ENCODE results near the gene MMP14.
"Not testable (repeated sequence)": the region's sequence is repeated elsewhere in the genome, so short reads cannot be mapped to it uniquely, and the experiment has no call there.

The MMP14 gene

DNA sequence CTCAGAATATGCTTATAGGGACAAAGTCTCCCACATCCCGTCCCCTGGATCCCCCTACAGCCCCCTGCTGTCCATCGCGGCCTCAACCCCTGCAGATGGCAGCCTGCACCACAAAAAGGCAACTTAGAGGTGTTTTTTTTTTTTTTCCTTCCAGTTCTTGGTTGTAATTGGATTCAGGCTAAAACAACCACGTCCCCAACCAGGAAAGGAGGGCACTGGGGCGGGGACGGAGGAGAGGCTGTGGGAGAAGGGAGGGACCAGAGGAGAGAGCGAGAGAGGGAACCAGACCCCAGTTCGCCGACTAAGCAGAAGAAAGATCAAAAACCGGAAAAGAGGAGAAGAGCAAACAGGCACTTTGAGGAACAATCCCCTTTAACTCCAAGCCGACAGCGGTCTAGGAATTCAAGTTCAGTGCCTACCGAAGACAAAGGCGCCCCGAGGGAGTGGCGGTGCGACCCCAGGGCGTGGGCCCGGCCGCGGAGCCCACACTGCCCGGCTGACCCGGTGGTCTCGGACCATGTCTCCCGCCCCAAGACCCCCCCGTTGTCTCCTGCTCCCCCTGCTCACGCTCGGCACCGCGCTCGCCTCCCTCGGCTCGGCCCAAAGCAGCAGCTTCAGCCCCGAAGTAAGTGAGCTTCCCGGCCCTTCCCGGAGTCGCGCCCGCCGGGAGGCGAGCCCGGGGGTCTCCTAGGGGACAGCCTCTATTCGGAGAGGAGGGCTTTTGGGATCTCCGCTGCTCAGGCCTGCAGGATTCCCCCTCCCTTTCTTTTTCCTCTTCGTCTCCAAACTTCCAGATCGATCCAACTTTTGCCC lies at the start of gene MMP14:
MMP14 (plus strand) TSS at position 285 of the 813 bp plus-strand sequence; CDS start at position 518, 233 bp downstream.
- DNase-seq (ENCODE audit: low spot score), result peak; percentile 94

DNA sequence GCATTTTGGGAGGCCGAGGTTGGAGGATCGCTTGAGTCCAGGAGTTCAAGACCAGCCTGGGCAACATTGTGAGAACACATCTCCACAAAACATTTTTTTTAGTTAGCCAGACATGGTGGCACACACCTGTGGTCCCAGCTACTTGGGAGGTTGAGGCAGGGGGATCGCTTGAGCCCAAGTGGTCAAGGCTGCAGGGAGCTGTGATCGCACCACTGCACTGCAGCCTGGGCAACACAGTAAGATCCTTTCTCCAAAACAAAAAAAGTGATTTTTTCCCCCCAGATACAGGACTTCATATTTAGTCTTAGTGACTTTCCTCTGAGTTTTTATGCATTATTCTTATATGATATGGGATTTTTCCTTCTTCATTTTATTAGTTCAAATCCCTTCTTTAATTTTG lies 49.7 kb upstream of the MMP14 start:
- no peak for DNase-seq (ENCODE audit: low spot score)

- DNase-seq (ENCODE audit: low spot score), result peak; percentile 73
These were observed 45.1 kb upstream of the MMP14 start for GRCh38 chr14:22791301-22791700.

DNA sequence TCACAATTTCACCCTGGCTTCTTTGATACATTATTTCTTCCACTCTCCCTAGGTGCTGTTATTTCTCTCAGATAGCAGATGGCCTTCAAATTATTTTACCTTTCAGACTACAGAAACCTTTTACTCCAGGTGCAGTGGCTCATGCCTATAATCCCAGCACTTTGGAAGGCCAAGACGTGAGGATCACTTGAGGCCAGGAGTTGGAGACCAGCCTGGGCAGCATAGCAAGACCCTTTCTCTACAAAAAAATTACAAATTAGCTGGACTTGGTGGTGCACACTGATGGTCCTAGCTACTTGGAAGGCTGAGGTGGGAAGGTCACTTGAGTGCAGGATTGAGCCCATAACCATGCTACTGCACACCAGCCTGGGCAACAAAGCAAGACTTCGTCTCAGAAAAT lies 44.2 kb upstream of the MMP14 start:
- DNase-seq (ENCODE audit: low spot score), result no peak

DNA sequence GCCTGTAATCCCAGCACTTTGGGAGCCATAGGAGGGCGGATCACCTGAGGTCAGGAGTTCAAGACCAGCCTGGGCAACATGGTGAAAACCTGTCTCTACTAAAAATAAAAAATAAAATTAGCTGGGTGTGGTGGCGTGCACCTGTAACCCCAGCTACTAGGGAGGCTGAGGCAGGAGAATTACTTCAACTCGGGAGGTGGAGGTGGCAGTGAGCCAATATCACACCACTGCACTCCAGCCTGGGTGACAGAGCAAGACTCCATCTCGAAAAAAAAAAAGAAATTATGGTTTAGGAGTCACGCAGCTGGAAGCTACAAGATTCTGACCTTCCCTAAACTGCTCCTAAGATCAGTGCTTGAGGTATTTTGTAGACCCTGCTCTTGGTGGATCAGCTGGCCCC lies 42.8 kb upstream of the MMP14 start:
- DNase-seq (ENCODE audit: low spot score), result not testable (repeated sequence)

DNA sequence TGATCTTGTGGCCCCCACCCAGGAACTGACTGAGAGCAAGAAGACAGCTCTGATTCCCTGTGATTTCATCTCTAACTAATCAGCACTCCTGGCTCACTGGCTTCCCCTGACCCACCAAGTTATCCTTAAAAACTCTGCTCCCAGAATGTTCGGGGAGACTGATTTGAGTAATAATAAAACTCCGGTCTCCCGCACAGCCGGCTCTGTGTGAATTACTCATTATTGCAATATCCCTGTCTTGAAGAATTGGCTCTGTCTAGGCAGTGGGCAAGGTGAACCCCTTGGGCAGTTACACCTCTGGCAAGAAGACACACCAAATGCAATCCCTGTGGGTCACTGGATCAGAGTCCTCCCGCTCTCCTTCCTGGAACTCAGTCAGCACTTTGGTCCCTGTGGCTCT lies 42.4 kb upstream of the MMP14 start:
- no peak for DNase-seq (ENCODE audit: low spot score)

- no peak for DNase-seq (ENCODE audit: low spot score)
These were observed 41.8 kb upstream of the MMP14 start for GRCh38 chr14:22794551-22794951.

DNA sequence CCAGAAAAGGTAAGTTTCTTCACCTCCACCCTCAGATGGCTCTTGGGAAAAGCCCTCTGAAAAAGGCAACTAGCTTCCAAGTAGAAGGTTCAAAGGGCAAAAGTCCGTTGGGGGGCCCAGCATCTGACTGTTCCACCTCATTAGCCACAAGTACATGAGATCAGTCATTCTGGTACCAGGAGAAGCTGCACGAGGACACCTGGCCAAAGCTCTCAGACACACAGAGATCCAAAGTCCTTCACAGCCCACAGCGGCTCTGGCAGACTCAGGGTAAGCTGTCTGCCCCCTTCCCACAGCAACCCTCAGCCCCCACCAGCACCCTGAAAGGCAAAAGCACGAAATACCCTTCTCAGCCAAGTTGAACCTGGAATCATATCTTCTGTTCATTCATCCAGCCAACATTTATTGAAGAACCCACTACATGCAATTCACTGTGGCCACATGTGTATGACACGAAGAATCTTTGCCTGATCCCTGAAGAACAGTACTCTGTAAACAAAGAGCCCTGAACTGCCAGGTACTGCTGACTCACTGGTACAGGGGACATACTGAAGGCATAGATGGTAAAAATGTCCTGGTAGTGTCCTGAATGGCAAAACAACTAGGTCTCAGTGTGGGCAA lies 40.2 kb upstream of the MMP14 start:
- no peak for DNase-seq (ENCODE audit: low spot score)

- DNase-seq (ENCODE audit: low spot score), result no peak
These were observed 39.1 kb upstream of the MMP14 start for GRCh38 chr14:22797017-22797917.

DNA sequence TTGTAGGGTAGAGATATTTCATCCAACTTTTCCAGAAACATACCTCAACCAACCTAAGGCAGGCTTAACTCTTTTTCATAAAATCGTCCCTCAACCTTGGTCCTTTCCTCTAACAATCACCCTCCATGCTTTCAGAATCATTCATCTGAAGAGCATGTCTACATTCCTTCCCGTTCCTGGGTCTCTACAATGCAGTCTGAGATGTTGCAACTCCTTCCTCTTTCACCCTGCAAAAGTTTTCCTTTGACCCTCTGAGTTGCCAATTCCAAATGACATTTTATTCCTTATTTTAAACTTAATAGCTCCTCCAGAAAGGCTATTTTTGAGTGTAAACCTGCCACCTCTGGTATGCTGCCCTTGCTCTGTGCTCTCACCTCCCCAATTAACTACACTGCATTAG lies 37.9 kb upstream of the MMP14 start:
- no peak for DNase-seq (ENCODE audit: low spot score)

DNA sequence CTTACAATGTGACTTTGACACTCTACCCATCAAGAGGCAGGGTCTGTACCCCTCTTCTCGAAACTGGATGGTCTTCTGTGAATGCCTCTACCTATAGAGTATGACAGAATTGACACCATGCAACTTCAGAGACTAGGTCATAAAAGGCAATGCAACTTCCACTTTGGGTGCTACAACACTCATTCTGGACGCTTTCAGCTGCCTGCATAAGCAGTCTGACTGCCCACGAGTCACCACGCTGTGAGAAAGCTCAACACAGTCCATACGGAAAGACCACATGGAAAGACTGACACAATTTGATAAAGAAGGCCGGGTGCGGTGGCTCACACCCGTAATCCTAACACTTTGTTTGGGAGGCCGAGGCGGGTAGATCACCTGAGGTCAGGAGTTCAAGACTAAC lies 36.0 kb upstream of the MMP14 start:
- no peak for DNase-seq (ENCODE audit: low spot score)

DNA sequence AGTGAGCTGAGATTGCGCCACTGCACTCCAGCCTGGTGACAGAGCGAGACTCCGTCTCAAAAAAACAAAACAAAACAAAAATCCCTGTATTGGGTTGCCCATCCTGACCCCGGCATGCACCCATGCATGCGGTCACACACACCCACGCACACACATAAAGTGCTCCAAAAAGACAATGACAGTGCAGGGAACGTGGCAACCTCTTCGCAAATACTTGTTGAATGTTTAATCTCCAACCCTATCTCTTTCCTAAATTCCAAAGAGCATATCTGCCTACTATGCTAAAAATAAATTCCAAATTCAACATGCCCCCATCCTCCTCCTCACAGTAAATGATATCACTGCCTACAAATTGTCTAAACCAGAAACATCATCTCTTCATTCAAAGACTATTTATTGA lies 34.7 kb upstream of the MMP14 start:
- DNase-seq (ENCODE audit: low spot score), result no peak

DNA sequence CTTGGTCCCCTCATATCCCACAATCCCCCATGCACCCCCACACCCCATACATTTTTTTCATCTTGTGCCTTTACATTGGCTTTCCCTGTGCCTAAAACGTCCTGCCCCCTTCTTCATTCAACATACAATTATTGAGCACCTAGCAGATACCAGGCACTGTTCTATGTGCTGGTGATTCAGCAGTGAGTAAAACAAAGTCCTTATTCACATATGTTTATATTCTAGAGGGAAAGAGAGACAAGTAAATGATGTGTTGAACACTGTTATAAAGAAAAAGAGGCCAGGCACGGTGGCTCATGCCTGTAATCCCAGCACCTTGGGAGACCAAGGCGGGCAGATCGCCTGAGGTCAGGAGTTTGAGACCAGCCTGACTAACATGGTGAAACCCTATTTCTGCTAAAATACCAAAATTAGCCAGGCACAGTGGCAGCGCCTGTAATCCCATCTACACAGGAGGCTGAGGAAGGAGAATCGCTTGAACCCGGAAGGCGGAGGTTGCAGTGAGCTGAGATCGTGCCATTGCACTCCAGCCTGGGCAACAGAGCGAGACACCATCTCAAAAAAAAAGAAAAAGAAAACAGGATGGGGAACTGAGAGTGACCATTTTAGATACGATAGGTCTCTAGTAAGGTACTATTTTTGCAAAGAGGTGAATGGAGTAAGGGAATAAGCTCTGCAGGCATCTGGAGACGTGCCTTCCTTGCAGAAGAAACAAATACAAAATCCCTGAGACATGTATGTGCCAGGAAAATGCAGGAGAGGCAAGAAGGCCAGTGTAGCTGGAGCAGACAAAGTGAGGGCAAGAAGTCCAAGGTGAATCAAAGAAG lies 33.3 kb upstream of the MMP14 start:
- no peak for DNase-seq (ENCODE audit: low spot score)

DNA sequence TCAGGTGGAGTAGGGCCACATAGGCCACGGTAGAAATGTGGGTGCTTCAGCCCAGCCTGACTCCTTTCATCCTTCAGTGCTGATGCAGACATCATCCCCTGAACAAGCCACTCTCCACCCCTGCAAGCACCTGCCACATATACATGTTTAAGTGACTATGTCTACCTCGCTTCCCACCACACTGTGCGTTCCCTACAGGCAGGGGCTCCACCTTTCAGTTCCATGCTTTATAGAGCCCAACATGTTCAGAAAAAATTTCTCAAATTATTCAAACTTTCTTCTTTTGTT lies 32.8 kb upstream of the MMP14 start:
- no peak for DNase-seq (ENCODE audit: low spot score)

DNA sequence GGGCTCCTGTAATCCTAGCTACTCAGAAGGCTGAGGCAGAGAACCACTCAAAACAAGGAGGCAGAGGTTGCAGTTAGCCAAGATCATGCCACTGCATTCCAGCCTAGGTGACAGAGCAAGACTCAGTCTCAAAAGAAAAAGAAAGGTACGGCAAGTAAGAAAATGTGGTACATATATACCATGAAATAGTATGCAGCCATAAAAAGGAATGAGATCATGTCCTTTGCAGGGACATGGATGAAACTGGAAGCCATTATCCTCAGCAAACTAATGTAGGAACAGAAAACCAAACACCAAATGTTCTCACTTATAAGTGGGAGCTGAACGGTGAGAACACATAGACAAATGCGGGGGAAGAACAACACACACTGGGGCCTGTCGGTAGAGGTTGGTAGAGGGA lies 31.1 kb upstream of the MMP14 start:
- not testable (repeated sequence) for DNase-seq (ENCODE audit: low spot score)

DNA sequence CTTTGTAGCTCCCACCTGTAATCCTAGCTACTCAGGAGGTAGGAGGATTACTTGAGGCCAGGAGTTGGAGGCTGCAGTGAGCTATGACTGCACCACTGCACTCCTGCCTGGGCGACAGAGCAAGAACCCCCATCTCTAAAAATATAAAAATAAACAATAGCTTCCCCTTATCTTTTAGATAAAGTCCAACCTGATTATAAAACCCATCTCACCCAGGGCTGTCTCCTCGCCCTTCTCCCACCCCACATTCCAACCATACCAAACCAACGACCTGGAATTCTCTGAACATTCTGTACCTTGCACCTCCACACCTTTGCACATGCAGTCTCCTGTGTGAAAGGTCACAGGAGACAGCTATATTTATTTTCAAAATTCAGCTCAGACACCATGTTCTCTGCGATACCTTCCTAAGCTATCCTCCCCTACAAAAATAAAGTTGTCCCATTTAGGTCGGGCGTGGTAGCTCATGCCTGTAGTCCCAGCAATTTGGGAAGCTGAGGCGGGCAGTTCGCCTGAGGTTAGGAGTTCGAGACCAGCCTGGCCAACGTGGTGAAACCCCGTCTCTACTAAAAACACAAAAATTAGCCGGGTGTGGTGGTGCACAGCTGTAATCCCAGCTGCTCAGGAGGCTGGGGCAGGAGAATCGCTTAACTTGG lies 28.8 kb upstream of the MMP14 start:
- no peak for DNase-seq (ENCODE audit: low spot score)

DNA sequence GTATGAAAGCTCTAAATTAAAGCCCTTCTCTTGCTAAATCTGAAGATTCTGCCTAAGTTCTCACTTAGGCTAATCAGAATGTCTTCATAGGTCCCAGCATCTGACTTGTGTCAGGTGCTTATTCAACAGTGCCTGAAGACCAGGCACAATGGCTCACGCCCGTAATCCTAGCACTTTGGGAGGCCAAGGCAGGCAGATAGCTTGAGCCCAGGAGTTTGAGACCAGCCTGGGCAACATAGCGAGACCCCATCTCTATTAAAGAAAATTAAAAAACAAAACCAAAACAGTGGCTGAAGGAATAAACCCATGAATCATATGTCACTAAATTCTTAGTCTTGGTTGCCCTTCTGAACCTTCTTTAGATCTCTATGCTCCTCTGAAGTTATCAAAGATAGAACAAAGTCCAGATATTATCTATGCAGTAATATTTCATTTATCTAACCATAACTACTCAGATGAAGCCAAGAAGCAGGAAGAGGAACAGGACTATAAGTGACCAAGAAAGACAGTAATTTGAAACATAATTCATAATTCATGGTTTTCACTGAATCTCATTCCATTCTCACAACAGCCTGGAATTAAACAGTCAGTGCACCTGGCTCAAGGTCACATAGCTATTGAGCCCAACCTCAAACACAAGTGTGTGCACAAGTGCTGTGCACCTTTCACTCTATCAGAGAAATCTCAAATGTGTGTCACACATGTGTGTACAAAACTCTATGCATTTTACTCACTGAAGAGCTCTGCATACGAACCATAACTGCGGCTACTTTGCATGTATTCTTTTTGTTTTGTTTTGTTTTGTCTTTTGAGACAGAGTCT lies 27.8 kb upstream of the MMP14 start:
- no peak for DNase-seq (ENCODE audit: low spot score)

DNA sequence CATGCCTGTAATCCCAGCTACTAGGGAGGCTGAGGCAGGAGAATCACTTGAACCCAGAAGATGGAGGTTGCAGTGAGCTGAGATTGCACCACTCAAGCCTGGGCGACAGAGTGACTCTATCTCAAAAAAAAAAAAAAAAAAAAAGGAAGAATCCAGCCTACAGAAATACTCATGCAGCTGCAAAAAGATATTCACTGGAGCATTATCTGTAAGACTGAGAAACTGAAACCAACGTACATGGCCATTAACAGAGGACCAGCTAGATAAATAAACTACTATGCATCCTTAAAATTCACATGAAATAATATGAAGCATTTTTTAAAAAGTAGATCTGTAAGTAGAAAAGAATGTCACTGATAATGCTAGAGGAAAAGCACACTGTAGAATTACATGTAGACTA lies 24.7 kb upstream of the MMP14 start:
- DNase-seq (ENCODE audit: low spot score), result no peak

- no peak for DNase-seq (ENCODE audit: low spot score)
These were observed 23.6 kb upstream of the MMP14 start for GRCh38 chr14:22812744-22813143.

- DNase-seq (ENCODE audit: low spot score), result no peak
These were observed 23.2 kb upstream of the MMP14 start for GRCh38 chr14:22813145-22813544.

DNA sequence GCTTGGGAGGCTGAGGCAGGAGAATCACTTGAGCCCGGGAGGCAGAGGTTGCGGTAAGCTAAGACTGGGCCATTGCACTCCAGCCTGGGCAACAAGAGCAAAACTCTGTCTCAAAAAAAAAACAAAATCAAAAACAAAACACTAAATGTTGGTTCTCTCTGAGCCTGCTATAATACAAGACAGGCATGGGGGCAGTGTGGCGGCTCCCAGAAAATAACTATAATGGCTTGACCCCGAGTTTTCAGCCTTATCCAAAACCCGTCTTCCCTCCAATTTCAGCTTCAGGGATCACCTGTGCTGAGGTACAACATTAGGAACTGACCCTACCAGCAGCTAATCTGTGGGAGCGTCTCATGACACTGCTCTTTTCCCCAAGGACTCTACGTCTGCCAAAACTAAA lies 22.0 kb upstream of the MMP14 start:
- no peak for DNase-seq (ENCODE audit: low spot score)
